H9 (cell line): ENCODE measurements around the gene SLC2A10. TPM values are rescaled to one million over a fixed set of nuclear protein-coding genes. Genes with fewer than 3 reads are reported as not detected.

ENCODE experiments used
- DNase-seq: peaks from one replicate; pipeline ENCODE4 v3.0.0-alpha.2; 2017
- H2AFZ ChIP-seq: one replicate; pipeline ENCODE4 v1.6.1; 2013; ENCODE audit warnings: mild to moderate bottlenecking, low read length, control low read depth, moderate library complexity
- H2AK5ac ChIP-seq: 2 replicates; pipeline ENCODE4 v1.6.1; 2013; ENCODE audit warnings: low read length, control low read depth, mixed read lengths; ENCODE audit not compliant: insufficient read length
- H2BK120ac ChIP-seq: one replicate; pipeline ENCODE4 v1.6.1; 2013; ENCODE audit warnings: low read depth, mild to moderate bottlenecking, low read length, control low read depth, inconsistent platforms; ENCODE audit not compliant: poor library complexity, severe bottlenecking
- H2BK12ac ChIP-seq: 2 replicates; pipeline ENCODE4 v1.6.1; 2013; ENCODE audit warnings: low read length, control low read depth, mixed read lengths, low read depth; ENCODE audit not compliant: insufficient read length
- H2BK15ac ChIP-seq: 2 replicates; pipeline ENCODE4 v1.6.1; 2013; ENCODE audit warnings: low read depth, low read length, control low read depth
- H2BK20ac ChIP-seq: one replicate; pipeline ENCODE4 v1.6.1; 2013; ENCODE audit warnings: low read depth, mild to moderate bottlenecking, low read length, control low read depth, inconsistent platforms; ENCODE audit not compliant: poor library complexity, severe bottlenecking
- H2BK5ac ChIP-seq: 2 replicates; pipeline ENCODE4 v1.6.1; 2013; ENCODE audit warnings: low read length, control low read depth, mixed read lengths; ENCODE audit not compliant: insufficient read length
- H3K14ac ChIP-seq: 2 replicates; pipeline ENCODE4 v1.6.1; 2013; ENCODE audit warnings: low read length, control low read depth; ENCODE audit not compliant: insufficient read depth
- H3K18ac ChIP-seq: 2 replicates; pipeline ENCODE4 v1.6.1; 2013; ENCODE audit warnings: low read depth, mild to moderate bottlenecking, mixed read lengths, low read length, control low read depth; ENCODE audit not compliant: insufficient read length
- H3K23ac ChIP-seq: 2 replicates; pipeline ENCODE4 v1.6.1; 2013; ENCODE audit warnings: low read length, control low read depth, mixed read lengths, low read depth; ENCODE audit not compliant: insufficient read length
- H3K23me2 ChIP-seq: 2 replicates; pipeline ENCODE4 v1.6.1; 2013; ENCODE audit warnings: low read depth, mild to moderate bottlenecking, mixed read lengths, low read length, control low read depth; ENCODE audit not compliant: insufficient read length, poor library complexity, severe bottlenecking
- H3K27ac ChIP-seq: 2 replicates; pipeline ENCODE4 v1.5.1; 2013; ENCODE audit warnings: low read length, control low read depth, mixed read lengths, low read depth; ENCODE audit not compliant: insufficient read length
- H3K27me3 ChIP-seq: 2 replicates; pipeline ENCODE4 v1.6.1; 2013; ENCODE audit warnings: low read length, control low read depth, inconsistent platforms; ENCODE audit not compliant: insufficient read depth
- H3K4ac ChIP-seq: 2 replicates; pipeline ENCODE4 v1.6.1; 2013; ENCODE audit warnings: low read depth, mild to moderate bottlenecking, control low read depth, inconsistent platforms, low read length, moderate library complexity
- H3K4me1 ChIP-seq: 2 replicates; pipeline ENCODE4 v1.6.1; 2013; ENCODE audit warnings: low read length, control low read depth, inconsistent platforms; ENCODE audit not compliant: insufficient read depth
- H3K4me2 ChIP-seq: 2 replicates; pipeline ENCODE4 v1.6.1; 2013; ENCODE audit warnings: low read length, control low read depth, mixed read lengths; ENCODE audit not compliant: insufficient read length, insufficient read depth
- H3K56ac ChIP-seq: 2 replicates; pipeline ENCODE4 v1.6.1; 2013; ENCODE audit warnings: low read depth, mild to moderate bottlenecking, mixed read lengths, low read length, control low read depth; ENCODE audit not compliant: insufficient read length
- H3K79me1 ChIP-seq: 2 replicates; pipeline ENCODE4 v1.6.1; 2013; ENCODE audit warnings: low read depth, mild to moderate bottlenecking, moderate library complexity, low read length, control low read depth, inconsistent platforms; ENCODE audit not compliant: insufficient read depth, poor library complexity, severe bottlenecking
- H3K79me2 ChIP-seq: 2 replicates; pipeline ENCODE4 v1.6.1; 2013; ENCODE audit warnings: low read length, control low read depth, inconsistent platforms; ENCODE audit not compliant: insufficient read depth
- H3K9ac ChIP-seq: 2 replicates; pipeline ENCODE4 v1.6.1; 2013; ENCODE audit warnings: low read length, control low read depth, mixed read lengths; ENCODE audit not compliant: insufficient read length; ENCODE audit errors: extremely low read depth
- H3K9me3 ChIP-seq: one replicate; pipeline ENCODE4 v1.6.1; 2013; ENCODE audit warnings: low read depth, low read length, inconsistent platforms; ENCODE audit not compliant: control insufficient read depth
- H3T11ph ChIP-seq: one replicate; pipeline ENCODE4 v1.6.1; 2013; ENCODE audit warnings: mild to moderate bottlenecking, low read length, control low read depth, inconsistent platforms
- H4K20me1 ChIP-seq: one replicate; pipeline ENCODE4 v1.6.1; 2013; ENCODE audit not compliant: control insufficient read depth, insufficient read length, insufficient read depth
- H4K5ac ChIP-seq: 2 replicates; pipeline ENCODE4 v1.6.1; 2013; ENCODE audit warnings: low read depth, mild to moderate bottlenecking, mixed read lengths, low read length, control low read depth; ENCODE audit not compliant: insufficient read length
- H4K8ac ChIP-seq: replicated peaks from 2 replicates; pipeline ENCODE4 v1.6.1; 2013; ENCODE audit warnings: low read length, control low read depth, mixed read lengths, low read depth; ENCODE audit not compliant: insufficient read length
- H4K91ac ChIP-seq: 2 replicates; pipeline ENCODE4 v1.6.1; 2013; ENCODE audit warnings: low read depth, mild to moderate bottlenecking, moderate library complexity, mixed read lengths, low read length, control low read depth; ENCODE audit not compliant: insufficient read length
- H3K27ac Mint-ChIP-seq, 3 experiments: 2 replicates in 2 of 3; 3 replicates in 1 of 3; pipeline ENCODE4 v1.8.0; 2020 to 2021; ENCODE audit warnings: mixed read lengths in 3 of 3, mild to moderate bottlenecking in 1 of 3, moderate library complexity in 1 of 3
- H3K27me3 Mint-ChIP-seq: 2 replicates; pipeline ENCODE4 v1.8.0; 2021; ENCODE audit warnings: low read depth, mild to moderate bottlenecking, moderate library complexity, mixed read lengths
- H3K36me3 Mint-ChIP-seq, 3 experiments: 2 replicates in 2 of 3; 3 replicates in 1 of 3; pipeline ENCODE4 v1.8.0; 2020 to 2021; ENCODE audit warnings: low read depth in 3 of 3, mixed read lengths in 3 of 3; ENCODE audit not compliant: insufficient read depth in 1 of 3
- H3K4me1 Mint-ChIP-seq, 2 experiments: 2 replicates each; pipeline ENCODE4 v1.8.0; 2020; ENCODE audit warnings: mixed read lengths in 2 of 2
- H3K4me3 Mint-ChIP-seq, 2 experiments: 2 replicates in 1 of 2; 3 replicates in 1 of 2; pipeline ENCODE4 v1.8.0; 2020 to 2021; ENCODE audit warnings: mild to moderate bottlenecking in 2 of 2, mixed read lengths in 2 of 2, moderate library complexity in 1 of 2
- H3K9me3 Mint-ChIP-seq, 2 experiments: 2 replicates in 1 of 2; 3 replicates in 1 of 2; pipeline ENCODE4 v1.8.0; 2020; ENCODE audit warnings: mild to moderate bottlenecking in 2 of 2, mixed read lengths in 2 of 2, moderate library complexity in 1 of 2
- WGBS: extraction: QIAGEN DNeasy Blood & Tissue Kit; methylation state at CpG from one replicate; pipeline ENCODE4 v1.1.7; 2013; ENCODE audit warnings: missing lambda C conversion rate, low lambda C conversion rate, mixed read lengths; ENCODE audit not compliant: insufficient read length; ENCODE audit errors: extremely low coverage; 5-methylcytosine and 5-hydroxymethylcytosine counted together
- total RNA-seq: library from RNA; stranded (reverse); gene quantifications from 2 replicates; pipeline ENCODE4 v1.2.1, GENCODE V29; 2021
- TF ChIP-seq, protein P1 (sequence below): fragments of 200-600 bp; sonication (generic); conservative IDR thresholded peaks from 3 replicates; pipeline ENCODE4 v1.8.0; 2021; ENCODE audit warnings: antibody characterized with exemption, mild to moderate bottlenecking

Gene SLC2A10
- total RNA-seq, 1 experiment from 2014 or later: 8.2 TPM

DNA sequence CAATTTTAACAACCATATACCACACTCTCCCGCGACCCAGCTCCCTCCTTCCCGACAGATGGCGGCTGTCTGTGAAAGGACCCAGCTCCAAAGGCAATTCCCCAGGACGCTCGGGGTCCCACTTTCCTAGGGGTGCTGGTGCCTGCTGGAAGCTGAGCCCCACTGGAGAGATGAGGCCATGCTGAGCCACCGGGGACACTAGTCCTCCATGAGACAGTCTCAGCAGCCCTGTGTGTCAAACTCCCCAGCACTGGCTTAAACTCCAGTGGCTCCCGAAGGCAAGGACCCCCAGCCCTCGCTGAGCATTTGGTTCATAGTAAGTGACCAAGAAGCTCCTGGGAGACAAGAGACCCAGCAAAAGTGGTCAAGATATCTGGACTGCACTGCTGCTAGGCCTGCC is 52.1 kb downstream of the SLC2A10 start:
- no peak overlapping the region for H2BK12ac ChIP-seq
- H4K20me1 ChIP-seq: no peaks in the 10 kb centered on the region
- Mint-ChIP-seq H3K4me1 (peaks cover 6 to 11% of the 10 kb centered on the region in 2 experiments), H3K27ac (no peak overlapping the region), H3K36me3 (no peaks in the 10 kb centered on the region; a peak in 1 of 7 replicates), H3K9me3 (no peaks in the 10 kb centered on the region), H3K4me3 (no peak overlapping the region), H3K27me3 (peaks cover 2% of the 10 kb centered on the region; the same call in 1 of the 2 replicates)
- no peak overlapping the region for H3T11ph ChIP-seq
- no peaks in the 10 kb centered on the region for H3K4me1 ChIP-seq
- no peaks in the 10 kb centered on the region for H3K79me2 ChIP-seq
- no peaks in the 10 kb centered on the region for H3K9me3 ChIP-seq
- no peak for DNase-seq
- no peak overlapping the region for H3K23ac ChIP-seq
- H3K14ac ChIP-seq: no peak overlapping the region
- no peak overlapping the region for H3K9ac ChIP-seq
- no peak overlapping the region for H3K4me2 ChIP-seq
- TF ChIP-seq, protein P1, sequence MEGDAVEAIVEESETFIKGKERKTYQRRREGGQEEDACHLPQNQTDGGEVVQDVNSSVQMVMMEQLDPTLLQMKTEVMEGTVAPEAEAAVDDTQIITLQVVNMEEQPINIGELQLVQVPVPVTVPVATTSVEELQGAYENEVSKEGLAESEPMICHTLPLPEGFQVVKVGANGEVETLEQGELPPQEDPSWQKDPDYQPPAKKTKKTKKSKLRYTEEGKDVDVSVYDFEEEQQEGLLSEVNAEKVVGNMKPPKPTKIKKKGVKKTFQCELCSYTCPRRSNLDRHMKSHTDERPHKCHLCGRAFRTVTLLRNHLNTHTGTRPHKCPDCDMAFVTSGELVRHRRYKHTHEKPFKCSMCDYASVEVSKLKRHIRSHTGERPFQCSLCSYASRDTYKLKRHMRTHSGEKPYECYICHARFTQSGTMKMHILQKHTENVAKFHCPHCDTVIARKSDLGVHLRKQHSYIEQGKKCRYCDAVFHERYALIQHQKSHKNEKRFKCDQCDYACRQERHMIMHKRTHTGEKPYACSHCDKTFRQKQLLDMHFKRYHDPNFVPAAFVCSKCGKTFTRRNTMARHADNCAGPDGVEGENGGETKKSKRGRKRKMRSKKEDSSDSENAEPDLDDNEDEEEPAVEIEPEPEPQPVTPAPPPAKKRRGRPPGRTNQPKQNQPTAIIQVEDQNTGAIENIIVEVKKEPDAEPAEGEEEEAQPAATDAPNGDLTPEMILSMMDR: no peak
- H2BK20ac ChIP-seq: no peak overlapping the region
- no peaks in the 10 kb centered on the region for H3K79me1 ChIP-seq
- no peak overlapping the region for H4K8ac ChIP-seq
- H3K27me3 ChIP-seq: no peaks in the 10 kb centered on the region
- H2BK120ac ChIP-seq: no peak overlapping the region
- H3K27ac ChIP-seq: no peak overlapping the region
- no peak overlapping the region for H4K5ac ChIP-seq
- H3K56ac ChIP-seq: no peak overlapping the region
- no peak overlapping the region for H3K4ac ChIP-seq
- H2AFZ ChIP-seq: no peak overlapping the region
- H4K91ac ChIP-seq: no peak overlapping the region
- H3K23me2 ChIP-seq: no peaks in the 10 kb centered on the region
- no peak overlapping the region for H2BK15ac ChIP-seq
- H3K18ac ChIP-seq: no peak overlapping the region
- no peak overlapping the region for H2AK5ac ChIP-seq
- no peak overlapping the region for H2BK5ac ChIP-seq
- WGBS: no CpG with 5 or more reads among the region's 9 CpGs
